NCI-H2107 (cell line): Measurements from ENCODE around the gene CEL.
"Not testable (repeated sequence)": the region's sequence is repeated elsewhere in the genome, so short reads cannot be mapped to it uniquely, and the experiment has no call there.

Experiments used
- DNase-seq: peaks from one replicate; lab custom pipeline; 2025; lab: John Stamatoyannopoulos, UW

The CEL gene

DNA sequence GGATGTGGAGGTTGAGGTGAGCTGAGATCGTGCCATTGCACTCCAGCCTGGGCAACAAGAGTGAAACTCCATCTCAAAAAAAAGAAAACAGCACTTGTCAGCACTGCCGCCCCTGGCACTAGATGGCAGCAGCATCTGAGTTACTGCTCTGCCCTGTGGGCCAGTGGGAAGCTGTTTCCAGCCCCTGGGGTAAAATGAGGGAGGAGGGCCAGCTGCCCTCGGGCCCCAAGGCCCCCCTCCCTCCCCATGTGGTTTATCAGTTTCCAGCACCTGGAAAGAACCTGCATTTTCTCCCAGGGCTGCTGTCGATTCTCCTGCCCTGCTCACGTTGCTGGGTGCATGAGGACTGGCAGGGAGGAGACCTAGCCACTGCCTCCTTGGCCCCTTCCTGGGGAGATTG lies 13.2 kb upstream of the CEL start:
- no peak for DNase-seq

DNA sequence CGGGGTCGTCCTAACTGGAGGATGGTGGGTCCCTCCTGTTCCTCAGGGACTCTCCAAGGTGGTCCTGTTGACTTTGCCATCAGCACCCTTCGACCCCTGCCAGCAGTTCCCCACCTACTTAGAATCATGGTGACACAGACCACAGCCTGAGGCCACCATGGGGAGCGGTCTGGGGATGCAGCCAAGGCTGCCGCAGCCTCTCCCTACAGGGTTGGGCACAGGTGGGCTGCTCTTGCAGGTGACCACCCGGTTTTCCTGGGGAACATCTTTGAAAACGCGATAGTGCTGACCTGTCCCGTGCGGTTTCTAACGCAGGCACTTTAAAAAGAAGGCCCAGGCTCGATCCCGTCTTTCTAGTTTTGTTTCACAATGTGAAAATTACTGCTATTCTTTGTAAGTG lies 12.7 kb upstream of the CEL start:
- no peak for DNase-seq

DNA sequence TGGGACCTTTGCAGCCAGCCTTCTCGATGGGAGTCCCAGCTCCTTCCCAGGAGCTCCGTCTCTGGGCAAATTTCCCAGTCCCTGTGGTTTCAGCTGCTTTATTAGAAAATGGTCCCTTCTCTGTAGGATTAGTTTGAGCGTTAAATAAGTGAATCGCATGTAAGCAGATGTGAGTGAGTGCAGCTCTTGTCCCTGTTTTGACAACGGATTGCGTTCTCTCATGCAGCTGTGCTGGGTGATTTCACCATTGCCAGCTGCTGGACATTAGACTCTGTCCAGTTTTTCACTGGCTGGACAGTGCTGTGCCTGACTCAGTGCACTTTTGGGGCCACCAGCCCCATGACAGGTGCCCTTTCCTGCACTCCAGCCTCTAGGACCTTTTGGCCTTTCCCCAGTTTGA lies 11.6 kb upstream of the CEL start:
- peak; percentile 75 for DNase-seq

DNA sequence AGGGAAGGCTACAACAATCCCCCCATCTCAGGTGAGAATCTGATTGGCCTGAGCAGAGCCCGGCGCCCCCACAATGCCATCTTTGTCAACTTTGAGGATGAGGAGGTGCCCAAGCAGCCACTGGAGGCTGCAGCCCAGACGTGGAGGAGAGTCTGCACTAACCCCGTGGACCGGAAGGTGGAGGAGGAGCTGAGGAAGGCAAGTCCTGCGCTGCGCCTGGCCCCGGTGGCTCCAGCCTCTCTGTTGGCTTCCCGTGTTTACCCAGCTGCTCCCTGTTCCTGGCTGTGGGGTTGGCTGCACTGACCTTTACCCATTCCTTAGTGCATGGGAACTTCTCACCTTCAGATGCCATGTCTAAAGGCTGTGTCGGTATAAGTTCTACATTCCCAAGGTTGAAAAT lies 11.0 kb upstream of the CEL start:
- DNase-seq: no peak

DNA sequence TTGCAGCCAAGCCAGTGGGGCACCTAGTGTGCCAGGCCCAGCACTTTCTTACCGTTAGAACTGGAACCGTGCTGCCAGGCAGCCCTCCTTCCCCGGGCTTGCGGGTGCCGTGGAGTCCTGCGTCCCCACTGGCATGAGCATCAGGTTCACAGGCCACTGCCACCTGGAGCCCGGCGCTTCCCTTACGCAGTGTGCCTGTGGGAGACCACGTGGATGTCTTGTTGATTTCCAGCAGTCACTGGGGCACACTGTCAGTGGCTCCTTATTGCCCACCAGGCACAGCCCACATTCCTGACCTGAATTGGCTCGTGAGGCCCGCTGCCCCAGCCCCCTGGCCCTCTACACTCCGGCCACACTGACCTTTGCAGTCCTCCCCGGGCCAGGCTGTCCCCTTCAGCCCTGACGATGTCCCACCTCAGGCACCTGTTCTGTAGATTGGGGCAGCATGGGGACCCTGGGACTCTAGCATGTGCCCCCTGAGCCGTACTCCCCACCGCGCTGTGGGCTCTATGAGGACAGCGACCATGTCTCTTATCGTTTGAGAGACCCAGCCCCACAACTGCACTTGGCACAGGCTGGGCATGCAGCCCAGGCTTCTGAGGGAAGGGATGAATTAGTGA lies 10.4 kb upstream of the CEL start:
- DNase-seq: no peak

DNA sequence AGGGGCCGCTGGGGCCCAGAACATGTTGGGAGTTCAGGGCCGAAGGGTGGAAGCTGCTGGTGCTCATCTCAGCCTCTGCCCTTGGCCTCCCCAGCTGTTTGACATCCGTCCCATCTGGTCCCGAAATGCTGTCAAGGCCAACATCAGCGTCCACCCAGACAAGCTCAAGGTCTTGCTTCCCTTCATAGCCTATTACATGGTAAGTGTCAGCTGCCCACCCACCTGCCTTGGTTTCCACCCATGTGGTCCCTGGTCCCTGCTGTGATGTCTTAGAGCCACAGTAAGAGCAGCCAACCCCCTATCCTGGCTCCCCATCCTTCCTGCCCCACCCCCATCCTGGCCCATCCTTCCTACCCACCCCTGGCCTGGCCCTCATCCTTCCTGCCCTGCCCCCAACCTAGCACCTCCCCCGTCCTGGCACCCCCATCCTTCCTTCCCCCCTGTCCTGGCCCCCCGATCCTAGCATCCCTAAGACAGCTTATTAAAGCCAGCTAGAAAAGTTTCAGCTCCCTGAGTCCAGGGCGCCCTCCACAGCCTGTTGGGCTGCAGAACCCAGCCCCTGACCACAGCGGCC lies 9.7 kb upstream of the CEL start:
- DNase-seq: no peak

DNA sequence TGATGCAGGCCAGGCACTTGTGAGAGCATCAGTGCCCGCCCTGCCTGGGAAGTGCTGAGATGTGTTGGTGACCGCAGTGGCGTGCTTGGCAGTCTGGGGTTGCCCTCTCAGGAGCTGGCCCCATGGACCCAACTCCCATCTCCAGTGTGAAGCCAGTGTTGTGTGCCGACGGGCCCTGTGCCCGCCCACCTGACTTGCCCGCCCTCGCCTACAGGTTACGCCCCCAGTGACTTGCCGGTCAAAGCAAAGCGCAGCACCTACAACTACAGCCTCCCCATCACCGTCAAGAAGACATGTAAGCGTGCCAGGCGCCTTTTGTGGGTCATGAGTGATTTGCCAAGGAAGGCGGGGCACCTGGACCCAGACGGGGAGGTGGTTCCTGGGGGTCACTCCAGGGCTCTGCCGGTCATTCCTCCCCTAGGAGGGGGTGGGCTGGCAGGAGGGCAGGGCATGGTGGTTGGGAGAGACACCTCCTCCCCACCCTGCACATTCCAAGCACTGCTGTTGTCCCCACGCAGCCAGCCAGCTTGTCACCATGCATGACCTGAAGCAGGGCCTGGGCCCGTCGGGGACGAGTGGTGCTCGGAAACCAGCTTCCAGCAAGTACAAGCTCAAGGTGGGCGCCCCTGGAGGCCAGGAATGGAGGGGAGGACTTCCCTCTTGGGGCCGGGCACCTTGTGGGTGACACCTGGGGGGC lies 7.4 kb upstream of the CEL start:
- no peak for DNase-seq

DNA sequence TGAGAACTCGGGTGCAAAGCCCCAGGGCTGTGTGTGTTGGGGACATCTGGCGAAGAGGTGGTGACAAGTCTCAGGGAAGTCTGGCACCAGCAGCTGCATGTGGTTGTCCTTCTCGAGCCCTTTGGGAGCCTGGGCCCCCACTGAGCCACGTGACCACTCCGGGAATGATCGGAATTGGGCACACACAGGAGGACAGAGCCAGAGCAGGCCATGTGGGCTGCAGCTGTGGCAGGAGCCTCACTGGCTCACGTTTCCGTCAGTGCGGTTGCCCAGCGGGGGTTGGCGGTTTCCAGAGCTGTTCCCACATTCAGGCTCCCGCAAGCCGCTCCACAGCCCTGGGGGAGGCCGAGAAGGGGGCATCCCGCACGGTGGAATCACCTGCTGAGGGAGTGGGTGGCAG lies 6.8 kb upstream of the CEL start:
- peak; percentile 82 for DNase-seq

DNA sequence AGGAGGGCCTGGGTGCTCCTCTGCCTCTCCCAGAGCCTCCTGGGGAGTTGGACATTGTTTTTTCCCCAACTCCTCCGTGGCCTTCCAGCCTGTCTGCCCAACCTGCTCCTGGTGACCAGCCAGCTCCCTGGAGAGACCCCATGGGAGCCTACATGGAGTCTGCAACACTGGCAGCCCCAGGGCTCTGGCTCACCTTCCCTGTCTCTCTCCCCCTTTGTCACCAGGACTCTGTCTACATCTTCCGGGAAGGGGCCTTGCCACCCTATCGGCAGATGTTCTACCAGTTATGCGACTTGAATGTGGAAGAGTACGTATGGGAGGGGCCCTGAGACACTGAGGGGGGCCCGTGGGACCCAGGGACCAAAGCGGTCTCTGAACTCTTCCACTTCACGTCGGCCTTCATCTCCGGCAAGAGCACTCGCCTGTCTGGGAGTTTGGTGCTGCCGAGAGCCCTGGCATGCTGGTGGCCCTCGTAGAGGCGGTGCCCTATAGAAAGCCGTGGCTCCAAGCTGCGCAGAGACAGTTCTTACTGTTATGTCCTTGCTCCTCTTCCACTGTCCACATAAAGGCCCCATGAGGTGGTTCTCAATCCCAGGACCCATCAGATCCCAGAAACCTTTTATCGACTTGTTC lies 5.9 kb upstream of the CEL start:
- no peak for DNase-seq

DNA sequence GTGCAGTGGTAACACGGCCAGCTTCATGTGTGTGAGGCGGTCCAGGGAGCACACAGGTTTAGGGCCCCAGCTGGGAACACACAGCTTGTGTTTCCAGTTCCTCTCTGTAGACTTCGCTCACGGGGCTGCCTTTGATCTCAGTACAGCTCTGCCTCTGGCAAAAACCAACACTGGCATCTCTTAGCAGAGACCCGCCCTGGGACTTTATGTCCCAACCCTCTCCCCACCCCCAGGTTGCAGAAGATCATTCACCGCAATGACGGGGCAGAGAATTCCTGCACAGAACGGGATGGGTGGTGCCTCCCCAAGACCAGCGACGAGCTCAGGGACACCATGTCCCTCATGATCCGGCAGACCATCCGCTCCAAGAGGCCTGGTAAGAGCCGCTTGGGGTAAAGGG lies 5.2 kb upstream of the CEL start:
- DNase-seq: no peak

DNA sequence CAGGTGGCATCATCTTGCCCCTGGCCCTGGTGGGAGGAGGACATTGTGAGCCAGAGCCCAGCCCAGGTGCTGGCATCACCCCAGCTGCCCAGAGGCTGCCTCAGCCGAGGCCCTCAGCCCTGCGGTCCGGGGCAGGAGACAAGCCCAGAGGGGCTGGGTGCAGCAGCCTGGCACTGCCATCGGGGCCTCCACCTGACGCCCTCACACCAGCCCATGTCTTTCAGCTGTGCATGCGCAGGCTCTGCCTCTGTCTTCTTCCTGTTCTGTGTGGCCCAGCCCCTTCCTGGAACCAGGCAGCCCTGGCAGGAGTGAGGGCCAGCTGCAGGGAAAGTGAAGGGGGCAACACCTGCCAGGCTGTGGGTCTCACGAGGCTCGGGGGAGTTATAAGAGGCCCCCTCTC lies 4.8 kb upstream of the CEL start:
- DNase-seq: no peak

DNA sequence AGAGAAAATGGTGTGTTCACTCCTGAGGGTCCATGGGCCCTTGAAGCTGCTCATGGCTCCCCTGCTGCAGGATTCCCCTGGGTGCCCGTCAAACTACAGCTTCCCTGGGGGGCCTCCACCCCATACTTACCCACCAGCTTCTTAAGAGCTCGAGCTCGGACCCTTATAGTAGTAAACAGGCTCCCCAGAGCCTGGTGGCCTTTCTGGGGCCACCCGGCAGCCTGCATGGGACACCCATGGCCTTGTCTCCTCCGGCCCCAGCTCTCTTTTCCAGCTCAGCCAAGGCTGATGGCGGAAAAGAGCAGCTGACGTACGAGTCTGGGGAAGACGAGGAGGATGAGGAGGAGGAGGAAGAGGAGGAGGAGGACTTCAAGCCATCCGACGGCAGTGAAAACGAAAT lies 4.2 kb upstream of the CEL start:
- no peak for DNase-seq

DNA sequence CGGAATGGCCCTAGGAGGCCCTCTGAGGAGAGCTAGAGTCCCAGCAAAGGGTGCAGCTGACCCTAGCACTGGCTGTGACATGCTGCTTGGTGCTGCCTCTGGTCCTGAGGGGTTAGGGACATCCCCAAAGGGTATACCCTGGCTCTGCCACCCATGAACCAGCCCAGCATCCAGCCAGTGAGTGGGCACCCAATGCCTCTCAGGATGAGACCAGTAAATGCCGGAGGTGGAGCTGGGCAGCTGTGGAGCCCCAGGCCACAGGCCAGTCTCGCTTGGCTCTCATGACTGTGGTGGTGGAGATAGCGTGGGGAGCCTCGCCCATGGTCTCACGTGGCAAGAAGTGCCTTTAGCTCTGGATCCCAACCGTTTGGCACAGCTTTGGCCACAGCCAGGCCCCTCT lies 3.7 kb upstream of the CEL start:
- no peak for DNase-seq

DNA sequence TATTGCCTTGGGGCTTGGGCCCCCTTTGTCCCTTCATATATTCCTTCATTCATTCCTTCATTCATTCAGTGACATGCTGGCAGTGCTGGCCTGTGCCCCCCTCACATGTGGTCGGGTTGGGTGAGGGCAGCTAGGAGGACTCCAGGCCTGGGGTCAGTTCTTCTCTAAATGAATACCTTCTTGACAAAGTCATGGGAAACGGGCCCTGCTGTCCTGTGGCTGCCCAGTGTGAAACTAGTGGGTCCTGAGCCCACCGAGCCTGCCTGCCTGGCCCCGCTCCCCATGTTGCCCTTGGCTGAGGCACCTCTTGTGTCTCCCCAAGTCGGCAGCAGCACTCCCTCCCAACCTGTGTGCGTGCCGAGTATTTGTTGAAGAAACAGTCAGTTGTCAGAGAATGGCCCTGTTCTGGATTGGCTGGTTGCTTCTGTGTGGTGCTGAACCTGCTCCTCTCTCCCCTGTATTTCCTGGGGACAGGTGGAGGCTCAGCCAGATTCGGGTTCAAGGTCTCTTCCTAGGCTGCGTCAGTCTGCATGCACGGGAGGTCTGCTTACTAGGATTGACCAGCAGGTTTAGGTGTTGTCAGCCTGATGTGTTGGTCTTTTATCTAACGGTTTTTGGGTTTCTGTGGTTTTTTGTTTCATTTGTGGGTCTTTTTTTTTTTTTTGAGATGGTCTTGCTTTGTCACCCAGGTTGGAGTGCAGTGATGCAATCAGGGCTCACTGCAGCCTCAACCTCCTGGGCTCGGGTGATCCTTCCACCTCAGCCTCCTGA lies 3.0 kb upstream of the CEL start:
- no peak for DNase-seq

DNA sequence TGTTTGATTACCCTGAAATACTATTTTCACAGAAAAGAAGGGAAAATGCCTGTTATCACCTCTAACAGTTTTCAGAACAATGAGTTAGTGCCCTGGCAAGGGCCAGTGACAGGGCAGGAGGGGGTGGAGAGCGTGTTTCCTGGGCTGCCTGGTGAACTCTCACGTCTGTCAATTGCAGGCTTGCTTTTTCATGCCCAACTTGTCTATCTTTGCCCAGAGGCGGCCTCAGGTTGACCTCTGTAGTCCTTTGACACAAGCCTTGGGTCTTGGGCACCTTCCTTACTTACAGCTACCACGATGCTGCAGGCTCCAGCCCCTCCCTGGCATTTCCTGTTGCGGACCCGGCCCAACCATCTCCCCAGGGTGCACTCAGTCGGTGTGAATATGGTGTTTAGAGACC lies 2.2 kb upstream of the CEL start:
- no peak for DNase-seq

DNA sequence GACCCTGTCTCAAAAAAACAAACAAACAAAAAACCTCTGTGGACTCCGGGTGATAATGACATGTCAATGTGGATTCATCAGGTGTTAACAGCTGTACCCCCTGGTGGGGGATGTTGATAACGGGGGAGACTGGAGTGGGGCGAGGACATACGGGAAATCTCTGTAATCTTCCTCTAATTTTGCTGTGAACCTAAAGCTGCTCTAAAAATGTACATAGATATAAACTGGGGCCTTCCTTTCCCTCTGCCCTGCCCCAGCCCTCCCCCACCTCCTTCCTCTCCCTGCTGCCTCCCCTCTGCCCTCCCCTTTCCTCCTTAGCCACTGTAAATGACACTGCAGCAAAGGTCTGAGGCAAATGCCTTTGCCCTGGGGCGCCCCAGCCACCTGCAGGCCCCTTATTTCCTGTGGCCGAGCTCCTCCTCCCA lies 1.4 kb upstream of the CEL start:
- DNase-seq: no peak

DNA sequence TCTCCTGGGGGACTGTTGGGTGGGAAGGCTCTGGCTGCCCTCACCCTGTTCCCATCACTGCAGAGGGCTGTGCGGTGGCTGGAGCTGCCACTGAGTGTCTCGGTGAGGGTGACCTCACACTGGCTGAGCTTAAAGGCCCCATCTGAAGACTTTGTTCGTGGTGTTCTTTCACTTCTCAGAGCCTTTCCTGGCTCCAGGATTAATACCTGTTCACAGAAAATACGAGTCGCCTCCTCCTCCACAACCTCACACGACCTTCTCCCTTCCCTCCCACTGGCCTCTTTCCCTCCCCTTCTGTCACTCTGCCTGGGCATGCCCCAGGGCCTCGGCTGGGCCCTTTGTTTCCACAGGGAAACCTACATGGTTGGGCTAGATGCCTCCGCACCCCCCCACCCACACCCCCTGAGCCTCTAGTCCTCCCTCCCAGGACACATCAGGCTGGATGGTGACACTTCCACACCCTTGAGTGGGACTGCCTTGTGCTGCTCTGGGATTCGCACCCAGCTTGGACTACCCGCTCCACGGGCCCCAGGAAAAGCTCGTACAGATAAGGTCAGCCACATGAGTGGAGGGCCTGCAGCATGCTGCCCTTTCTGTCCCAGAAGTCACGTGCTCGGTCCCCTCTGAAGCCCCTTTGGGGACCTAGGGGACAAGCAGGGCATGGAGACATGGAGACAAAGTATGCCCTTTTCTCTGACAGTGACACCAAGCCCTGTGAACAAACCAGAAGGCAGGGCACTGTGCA lies 590 bp upstream of the CEL start:
- not testable (repeated sequence) for DNase-seq

DNA sequence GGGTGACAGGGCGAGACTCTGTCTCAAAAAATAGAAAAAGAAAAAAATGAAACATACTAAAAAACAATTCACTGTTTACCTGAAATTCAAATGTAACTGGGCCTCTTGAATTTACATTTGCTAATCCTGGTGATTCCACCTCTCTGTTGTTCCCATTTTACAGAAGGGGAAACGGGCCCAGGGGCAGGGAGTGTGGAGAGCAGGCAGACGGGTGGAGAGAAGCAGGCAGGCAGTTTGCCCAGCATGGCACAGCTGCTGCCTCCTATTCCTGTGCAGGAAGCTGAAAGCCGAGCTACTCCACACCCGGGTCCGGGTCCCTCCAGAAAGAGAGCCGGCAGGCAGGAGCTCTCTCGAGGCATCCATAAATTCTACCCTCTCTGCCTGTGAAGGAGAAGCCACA lies 788 bp downstream of the CEL start:
- not testable (repeated sequence) for DNase-seq

DNA sequence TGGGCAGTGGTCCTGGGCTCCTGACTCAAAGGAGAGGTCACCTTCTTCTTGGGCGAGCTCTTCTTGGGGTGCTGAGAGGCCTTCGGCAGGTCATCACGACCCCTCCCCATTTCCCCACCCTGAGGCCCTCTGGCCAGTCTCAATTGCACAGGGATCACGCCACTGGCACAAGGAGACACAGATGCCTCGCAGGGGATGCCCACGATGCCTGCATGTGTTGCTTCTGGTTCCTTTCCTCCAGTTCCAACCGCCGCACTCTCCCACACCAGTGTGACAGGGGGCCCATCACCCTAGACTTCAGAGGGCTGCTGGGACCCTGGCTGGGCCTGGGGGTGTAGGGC lies 1.3 kb downstream of the CEL start:
- DNase-seq: no peak

DNA sequence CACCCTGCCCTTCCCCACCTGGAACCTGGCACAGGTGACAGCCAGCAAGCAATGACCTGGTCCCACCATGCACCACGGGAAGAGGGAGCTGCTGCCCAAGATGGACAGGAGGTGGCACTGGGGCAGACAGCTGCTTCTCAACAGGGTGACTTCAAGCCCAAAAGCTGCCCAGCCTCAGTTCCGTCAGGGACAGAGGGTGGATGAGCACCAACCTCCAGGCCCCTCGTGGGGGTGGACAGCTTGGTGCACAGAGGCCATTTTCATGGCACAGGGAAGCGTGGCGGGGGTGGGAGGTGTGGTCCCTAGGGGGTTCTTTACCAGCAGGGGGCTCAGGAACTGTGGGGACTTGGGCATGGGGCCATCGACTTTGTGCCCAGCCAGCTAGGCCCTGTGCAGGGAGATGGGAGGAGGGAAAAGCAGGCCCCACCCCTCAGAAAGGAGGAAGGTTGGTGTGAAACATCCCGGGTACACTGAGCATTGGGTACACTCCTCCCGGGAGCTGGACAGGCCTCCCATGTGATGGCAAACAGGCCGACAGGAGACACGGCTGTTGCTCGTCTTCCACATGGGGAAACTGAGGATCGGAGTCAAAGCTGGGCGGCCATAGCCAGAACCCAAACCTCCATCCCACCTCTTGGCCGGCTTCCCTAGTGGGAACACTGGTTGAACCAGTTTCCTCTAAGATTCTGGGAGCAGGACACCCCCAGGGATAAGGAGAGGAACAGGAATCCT lies 1.9 kb downstream of the CEL start:
- DNase-seq: no peak
